ENCODE measurements around the gene FAM241B. TPM values are rescaled to one million over a fixed set of nuclear protein-coding genes. Genes with fewer than 3 reads are reported as not detected.
A peak's percentile ranks its signal among the peaks of the same experiment; 100 is the strongest.

The FAM241B gene
- polyA plus RNA-seq (135 TPM in 2 replicates), polyA minus RNA-seq (43.6 and 50.5 TPM in 2 replicates)

GRCh38 chr10:69629897-69630650 is at the start of gene FAM241B:
TSS of gene FAM241B (plus strand) at chr10:69630247. CDS start at chr10:69631744, 1,497 bp downstream.
- Histone ChIP-seq H3K9me3 (ENCODE audit: low read length) (no peaks in the 10 kb centered on the region), H3K27ac (ENCODE audit: low read length) (peak within 1 kb of the TSS; percentile 57), H3K27me3 (ENCODE audit: insufficient read depth, low read depth, low read length) (no peaks in the 10 kb centered on the region), H3K36me3 (ENCODE audit: insufficient read depth, low read length) (no peaks in the 10 kb centered on the region), H3K79me2 (replicated peaks; ENCODE audit: insufficient read depth, low read length) (peaks cover 15% of the 10 kb centered on the region), H3K4me2 (ENCODE audit: low read length) (peak within 1 kb of the TSS; percentile 98), H3K9ac (ENCODE audit: low read length) (peak within 1 kb of the TSS; percentile 95), H2AFZ (ENCODE audit: low read depth, low read length) (peak within 1 kb of the TSS; percentile 72), H4K20me1 (ENCODE audit: insufficient read depth) (no peaks in the 10 kb centered on the region), H3F3A (ENCODE audit: insufficient read depth, low read length, poor library complexity, severe bottlenecking) (no peaks in the 10 kb centered on the region), H3K9me2 (ENCODE audit: insufficient read depth, low read length) (no peaks in the 10 kb centered on the region), H3K4me3 (ENCODE audit: low read length) (peak within 1 kb of the TSS; percentile 99)
- TF ChIP-seq MXI1 (conservative IDR thresholded peaks at IDR 0.05; ENCODE audit: poor library complexity, severe bottlenecking) (peak; percentile 56), CTCF (IDR thresholded peaks at IDR 0.05; ENCODE audit: poor library complexity, severe bottlenecking) (peak; percentile 87), EP300 (conservative IDR thresholded peaks at IDR 0.05; ENCODE audit: poor library complexity, severe bottlenecking) (peak; percentile 64), EZH2 (IDR thresholded peaks at IDR 0.05; ENCODE audit: borderline replicate concordance, insufficient read depth, low read length, poor library complexity, severe bottlenecking) (no peak), TAF1 (IDR thresholded peaks at IDR 0.05; ENCODE audit: low read depth) (peak; percentile 60), SMC3 (conservative IDR thresholded peaks at IDR 0.05; ENCODE audit: poor library complexity) (peak; percentile 73), POLR2AphosphoS5 (IDR thresholded peaks at IDR 0.05) (peak; percentile 94), RAD21 (conservative IDR thresholded peaks at IDR 0.05) (peak; percentile 74), REST (IDR thresholded peaks at IDR 0.05; ENCODE audit: borderline replicate concordance) (peak; percentile 17)

- Histone ChIP-seq H2AFZ (ENCODE audit: low read depth, low read length) (no peak overlapping the region), H4K20me1 (ENCODE audit: insufficient read depth) (no peaks in the 10 kb centered on the region), H3K79me2 (replicated peaks; ENCODE audit: insufficient read depth, low read length) (no peaks in the 10 kb centered on the region), H3K4me3 (ENCODE audit: low read length) (no peak overlapping the region), H3F3A (ENCODE audit: insufficient read depth, low read length, poor library complexity, severe bottlenecking) (no peaks in the 10 kb centered on the region), H3K9ac (ENCODE audit: low read length) (no peak overlapping the region), H3K27me3 (ENCODE audit: insufficient read depth, low read depth, low read length) (peaks cover 74% of the 10 kb centered on the region), H3K27ac (ENCODE audit: low read length) (no peak overlapping the region), H3K36me3 (ENCODE audit: insufficient read depth, low read length) (no peaks in the 10 kb centered on the region), H3K9me3 (ENCODE audit: low read length) (no peaks in the 10 kb centered on the region), H3K4me2 (ENCODE audit: low read length) (no peak overlapping the region), H3K9me2 (ENCODE audit: insufficient read depth, low read length) (no peaks in the 10 kb centered on the region)
- TF ChIP-seq EZH2 (IDR thresholded peaks at IDR 0.05; ENCODE audit: borderline replicate concordance, insufficient read depth, low read length, poor library complexity, severe bottlenecking) (no peak), CTCF (IDR thresholded peaks at IDR 0.05; ENCODE audit: poor library complexity, severe bottlenecking) (no peak), REST (IDR thresholded peaks at IDR 0.05; ENCODE audit: borderline replicate concordance) (no peak), RAD21 (conservative IDR thresholded peaks at IDR 0.05) (no peak), SMC3 (conservative IDR thresholded peaks at IDR 0.05; ENCODE audit: poor library complexity) (no peak), EP300 (conservative IDR thresholded peaks at IDR 0.05; ENCODE audit: poor library complexity, severe bottlenecking) (no peak)
Observed at GRCh38 chr10:69580435-69580834, 49.6 kb upstream of the FAM241B start.
